Cortex of kidney (tissue), 1 donor: ENCODE measurements around the gene P2RX7.
"Not testable (repeated sequence)": the region's sequence is repeated elsewhere in the genome, so short reads cannot be mapped to it uniquely, and the experiment has no call there.

Source experiments
- DNase-seq: peaks from one replicate; lab custom pipeline; 2025; lab: John Stamatoyannopoulos, UW

The P2RX7 gene

GRCh38 chr12:121135320-121135719 is 2.6 kb downstream of the P2RX7 start:
- DNase-seq: no peak

GRCh38 chr12:121137512-121137911 is 4.8 kb downstream of the P2RX7 start:
- no peak for DNase-seq

DNA sequence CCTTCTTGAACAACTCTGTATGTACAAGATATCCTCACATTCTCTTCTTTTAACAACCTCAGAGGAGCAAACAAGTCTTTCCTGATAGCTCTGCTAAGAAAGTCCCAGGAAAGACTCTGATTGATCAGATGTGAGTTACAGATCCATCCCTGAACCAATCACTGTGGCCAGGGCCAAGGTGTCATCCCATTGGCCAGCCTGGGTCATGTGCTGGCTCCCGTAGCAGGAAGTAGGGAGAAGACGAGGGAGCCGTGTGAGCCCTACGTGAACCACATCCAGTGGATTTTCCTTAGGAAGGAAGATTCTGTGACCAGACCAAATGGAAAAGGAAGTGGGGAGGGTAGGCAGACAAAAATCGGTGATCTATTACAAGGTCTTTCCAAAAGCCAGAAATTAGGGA is 5.6 kb downstream of the P2RX7 start:
- DNase-seq: no peak

- DNase-seq: no peak
These were observed 6.6 kb downstream of the P2RX7 start for GRCh38 chr12:121139286-121139685.

DNA sequence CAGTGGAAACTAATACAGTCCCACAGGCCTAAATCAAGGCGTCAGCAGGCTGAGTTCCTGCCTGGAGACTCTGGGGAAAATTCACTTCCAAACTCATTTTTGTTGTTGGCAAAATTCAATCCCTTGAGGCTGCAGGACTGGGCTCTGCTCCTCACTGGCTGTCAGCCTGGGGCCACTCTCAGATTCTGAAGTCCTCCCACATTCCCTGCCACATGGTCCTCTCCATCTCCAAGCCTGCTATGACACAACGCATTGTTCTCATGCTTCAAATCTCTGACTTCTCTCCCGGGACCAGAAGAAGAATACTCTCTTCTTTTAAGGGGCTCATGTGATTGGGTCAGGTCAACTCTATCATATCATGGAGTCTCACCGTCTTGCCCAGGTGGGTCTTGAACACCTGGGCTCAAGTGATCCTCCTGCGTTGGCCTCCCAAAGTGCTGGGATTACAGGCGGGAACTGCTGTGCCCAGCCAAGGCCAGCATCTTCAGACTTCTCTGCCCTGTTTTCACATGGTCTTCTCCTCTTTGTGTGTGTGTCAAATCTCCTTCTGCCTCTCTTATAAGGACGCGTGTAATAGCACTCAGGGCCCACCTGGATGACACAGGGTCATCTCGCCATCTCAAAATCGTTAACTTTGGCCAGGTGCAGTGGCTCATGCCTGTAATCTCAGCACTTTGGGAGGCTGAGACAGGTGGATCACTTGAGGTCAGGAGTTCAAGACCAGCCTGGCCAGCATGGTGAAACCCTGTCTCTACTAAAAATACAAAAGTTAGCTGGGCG is 9.7 kb downstream of the P2RX7 start:
- DNase-seq: no peak

DNA sequence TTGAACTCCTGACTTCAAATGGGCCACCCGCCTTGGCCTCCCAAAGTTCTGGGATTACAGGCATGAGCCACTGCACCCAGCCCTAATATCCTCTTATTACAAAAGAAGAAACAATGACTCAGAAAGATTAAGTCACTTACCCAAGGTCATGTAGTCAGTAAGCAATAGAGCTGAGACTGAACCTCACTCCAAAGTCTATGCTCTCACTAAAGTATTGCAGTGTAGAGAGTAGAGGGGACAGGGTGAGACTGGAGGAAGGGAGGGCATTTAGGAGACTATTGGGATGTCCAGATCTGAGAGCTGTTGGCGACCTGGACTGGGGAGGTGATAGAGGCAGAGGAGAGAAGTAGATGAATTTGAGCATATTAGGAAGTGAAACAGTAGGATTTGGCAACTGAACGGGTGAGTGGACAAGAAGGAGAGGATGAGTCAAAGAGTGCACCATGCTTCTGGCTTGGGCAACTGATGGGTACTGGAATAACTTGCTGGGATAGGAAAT is 11.8 kb downstream of the P2RX7 start:
- no peak for DNase-seq

DNA sequence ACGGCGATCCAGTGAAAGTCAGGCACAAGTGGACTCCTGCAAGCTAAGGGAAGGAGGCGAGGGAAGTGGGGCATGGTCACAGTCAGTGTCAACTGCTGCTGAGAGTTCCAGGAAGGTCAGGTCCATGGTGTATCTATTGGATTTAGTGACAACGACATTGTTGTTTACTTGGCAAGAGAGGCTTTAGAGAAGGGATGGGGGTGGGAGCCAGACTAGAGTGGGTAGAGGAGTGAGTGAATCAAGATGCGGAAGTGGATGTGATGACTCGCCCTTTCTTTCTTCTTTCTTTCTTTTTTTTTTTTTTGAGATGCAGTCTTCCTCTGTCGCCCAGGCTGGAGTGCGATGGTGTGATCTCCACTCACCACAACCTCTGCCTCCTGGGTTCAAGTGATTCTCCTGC is 12.5 kb downstream of the P2RX7 start:
- DNase-seq: no peak

- DNase-seq: not testable (repeated sequence)
These were observed 16.6 kb downstream of the P2RX7 start for GRCh38 chr12:121149289-121149688.

DNA sequence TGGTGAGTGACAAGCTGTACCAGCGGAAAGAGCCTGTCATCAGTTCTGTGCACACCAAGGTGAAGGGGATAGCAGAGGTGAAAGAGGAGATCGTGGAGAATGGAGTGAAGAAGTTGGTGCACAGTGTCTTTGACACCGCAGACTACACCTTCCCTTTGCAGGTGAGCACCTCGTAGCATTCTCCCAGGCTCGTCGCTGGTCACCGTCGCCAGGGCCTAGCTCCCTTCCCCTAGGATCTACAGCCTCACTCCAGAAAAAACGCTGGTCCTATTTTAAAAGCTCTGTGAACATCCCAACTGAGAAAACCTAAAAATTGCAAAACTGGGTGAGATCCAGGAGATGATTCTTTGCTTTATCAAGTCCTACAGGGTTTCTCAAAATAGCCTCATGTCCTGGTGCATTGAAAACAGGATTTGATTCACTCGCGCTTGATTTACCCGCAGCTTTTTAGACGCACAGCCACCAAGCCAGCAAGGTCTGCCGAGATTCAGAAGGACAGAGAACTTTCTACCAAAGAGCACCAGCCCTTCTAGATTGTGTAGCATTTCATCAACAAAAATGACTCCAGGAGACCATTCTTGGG is 22.2 kb downstream of the P2RX7 start:
- DNase-seq: no peak

DNA sequence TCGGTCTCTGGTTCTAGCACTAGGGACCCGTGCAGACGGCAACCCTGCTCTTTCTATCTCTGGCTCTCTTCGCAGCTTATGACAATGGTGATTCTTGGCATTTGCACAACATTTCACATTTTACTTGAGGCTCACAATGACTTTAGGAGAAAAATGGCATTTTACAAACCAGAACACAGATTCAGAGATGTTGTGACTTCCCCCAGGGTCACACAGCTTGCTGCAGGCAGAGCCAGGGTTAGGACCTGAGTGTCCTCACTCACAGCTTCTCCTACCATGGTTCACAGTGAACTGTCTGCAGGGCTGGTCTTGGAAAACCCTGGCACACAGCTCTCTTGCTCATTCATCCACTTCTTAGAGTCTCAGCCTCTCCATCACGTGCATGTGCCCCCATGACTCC is 23.7 kb downstream of the P2RX7 start:
- no peak for DNase-seq

DNA sequence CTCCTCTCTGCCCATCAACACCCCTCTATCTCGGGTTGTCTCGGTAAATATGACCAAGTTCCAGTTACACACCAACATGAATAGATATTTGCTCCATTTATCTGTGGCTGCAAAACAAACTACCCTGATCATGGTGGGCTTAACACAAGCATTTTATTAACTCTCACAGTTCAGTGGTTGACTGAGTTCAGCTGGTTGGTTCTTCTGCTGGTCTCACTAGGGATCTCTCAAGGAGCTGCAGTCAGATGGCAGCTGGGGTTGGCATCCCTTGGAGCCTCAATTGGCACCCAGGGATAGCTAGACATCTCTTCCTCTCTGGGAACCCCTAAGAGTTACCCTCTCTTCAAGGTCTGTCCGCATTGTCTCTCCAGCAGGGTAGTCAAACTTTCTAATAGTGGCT is 25.4 kb downstream of the P2RX7 start:
- no peak for DNase-seq

DNA sequence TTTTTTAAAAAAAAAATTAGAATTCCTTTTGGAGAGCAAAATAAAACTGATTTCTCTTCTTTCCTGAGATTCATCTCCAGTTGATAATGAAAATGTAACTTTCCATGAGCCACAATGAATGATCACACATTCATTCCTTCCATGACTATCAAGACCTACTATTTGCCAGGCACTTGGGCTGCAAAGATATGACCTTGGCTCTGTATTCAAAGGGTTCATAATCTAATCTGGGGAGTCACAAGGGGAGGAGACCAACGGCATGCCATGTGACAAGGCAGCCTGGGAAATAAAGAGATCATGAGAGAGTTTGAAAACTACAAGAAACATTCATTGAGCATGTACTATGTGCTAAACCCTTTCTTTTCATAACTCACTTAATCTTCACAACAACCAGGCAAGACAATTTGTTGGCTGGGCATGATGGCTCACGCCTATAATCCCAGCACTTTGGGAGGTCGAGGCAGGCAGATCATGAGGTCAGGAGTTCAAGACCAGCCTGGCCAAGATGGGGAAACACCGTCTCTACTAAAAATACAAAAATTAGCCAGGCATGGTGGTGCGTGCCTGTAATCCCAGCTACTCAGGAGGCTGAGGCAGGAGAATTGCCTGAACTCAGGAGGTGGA is 26.2 kb downstream of the P2RX7 start:
- DNase-seq: not testable (repeated sequence)

DNA sequence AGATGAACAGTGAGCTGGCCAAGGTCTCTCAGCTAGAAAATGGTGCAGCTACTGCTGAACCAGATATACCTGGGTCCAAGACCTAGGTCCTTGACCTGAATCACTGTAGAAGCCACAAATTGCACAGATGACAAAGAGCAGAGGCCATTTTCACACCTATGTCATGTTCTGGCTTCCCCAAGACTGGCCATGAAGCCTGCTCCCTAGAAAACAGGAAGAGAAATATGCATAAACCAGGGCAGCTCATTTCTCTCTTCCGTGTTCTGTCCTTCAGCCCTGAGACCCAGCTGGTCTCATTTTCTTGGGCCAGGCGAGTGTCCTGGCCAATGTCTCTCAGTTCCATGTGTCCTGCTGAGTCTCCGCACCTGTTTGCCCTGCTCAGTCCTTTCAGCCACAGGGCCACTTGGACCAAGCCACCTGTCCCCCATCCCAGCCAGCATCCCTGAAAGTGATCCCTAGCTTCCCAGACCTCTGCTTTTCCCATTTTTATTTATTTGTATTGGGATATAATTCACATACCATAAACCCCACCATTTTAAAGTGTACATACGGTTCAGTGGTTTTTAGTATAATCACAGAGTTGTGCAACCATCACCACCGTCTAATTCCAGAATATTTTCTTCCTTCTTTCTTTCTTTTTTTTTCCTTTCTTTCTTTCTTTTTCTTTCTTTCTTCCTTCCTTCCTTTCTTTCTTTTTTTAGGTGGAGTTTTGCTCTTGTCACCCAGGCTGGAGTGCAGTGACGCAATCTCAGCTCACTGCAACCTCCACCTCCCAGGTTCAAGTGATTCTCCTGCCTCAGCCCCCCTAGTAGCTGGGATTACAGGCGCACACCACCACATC is 27.0 kb downstream of the P2RX7 start:
- no peak for DNase-seq

DNA sequence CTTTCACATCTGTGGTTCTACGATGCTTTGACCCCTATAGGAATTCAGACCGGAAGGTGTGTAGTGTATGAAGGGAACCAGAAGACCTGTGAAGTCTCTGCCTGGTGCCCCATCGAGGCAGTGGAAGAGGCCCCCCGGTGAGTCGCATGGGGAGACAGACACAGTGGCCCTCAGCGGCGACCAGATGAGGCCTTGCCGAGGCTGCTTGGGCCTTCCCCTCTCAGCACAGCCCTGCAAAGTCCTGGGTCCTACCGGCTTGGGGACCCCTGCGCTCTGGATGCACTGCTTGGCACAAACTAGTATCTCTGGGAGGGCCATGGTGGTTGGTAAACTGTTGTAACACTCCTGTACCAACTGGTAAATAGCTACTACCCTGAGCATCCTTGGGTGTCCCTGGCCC is 29.7 kb downstream of the P2RX7 start:
- DNase-seq: no peak

DNA sequence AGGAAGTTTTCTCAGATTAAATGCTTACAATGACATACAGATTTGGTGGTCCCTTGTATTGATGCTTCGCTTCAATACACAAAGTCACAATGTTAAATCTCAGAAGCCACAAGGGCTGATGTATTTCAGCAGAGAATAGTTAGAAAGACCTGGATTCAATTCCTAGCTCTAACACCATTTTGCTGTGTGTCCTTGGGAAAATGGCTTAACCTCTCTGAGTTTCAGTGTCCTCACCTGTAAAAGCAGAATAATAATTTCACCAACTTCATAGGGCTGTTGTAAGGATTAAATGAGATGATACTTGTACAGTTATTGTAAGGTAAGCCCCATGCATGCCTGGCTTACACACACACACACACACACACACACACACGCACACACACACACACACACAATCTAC is 30.3 kb downstream of the P2RX7 start:
- no peak for DNase-seq

DNA sequence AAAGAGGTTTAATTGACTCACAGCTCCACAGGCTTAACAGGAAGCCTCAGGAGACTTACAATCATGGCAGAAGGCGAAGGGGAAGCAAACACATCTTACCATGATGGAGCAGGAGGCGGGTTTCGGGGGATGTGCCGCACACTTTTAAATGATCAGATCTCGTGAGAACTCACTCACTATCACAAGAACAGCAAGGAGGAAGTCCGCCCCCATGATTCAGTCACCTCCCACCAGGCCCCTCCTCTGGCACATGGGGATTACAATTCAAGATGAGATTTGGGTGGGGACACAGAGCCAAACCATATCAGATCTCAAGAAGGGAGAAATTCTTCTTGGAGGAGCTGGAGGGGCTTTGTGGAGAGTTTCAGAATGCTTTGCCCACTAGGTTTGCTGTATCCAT is 32.2 kb downstream of the P2RX7 start:
- not testable (repeated sequence) for DNase-seq

DNA sequence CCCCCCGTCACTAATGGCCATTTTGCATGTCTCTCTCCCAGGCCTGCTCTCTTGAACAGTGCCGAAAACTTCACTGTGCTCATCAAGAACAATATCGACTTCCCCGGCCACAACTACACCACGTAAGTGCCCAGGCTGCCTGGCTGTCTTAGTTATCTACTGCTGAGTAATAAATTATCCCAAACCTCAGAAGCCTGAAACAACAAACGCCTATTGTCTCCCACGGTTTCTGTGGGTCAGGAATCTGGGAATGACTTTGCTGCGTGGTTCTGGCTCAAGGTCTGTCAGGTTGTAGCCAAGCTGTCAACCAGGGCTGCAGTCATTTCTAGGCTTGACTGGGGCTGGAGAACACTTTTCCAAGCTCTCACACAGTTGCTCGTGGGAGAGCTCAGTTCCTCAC is 32.6 kb downstream of the P2RX7 start:
- no peak for DNase-seq

GRCh38 chr12:121166356-121166755 is 33.7 kb downstream of the P2RX7 start:
- no peak for DNase-seq

DNA sequence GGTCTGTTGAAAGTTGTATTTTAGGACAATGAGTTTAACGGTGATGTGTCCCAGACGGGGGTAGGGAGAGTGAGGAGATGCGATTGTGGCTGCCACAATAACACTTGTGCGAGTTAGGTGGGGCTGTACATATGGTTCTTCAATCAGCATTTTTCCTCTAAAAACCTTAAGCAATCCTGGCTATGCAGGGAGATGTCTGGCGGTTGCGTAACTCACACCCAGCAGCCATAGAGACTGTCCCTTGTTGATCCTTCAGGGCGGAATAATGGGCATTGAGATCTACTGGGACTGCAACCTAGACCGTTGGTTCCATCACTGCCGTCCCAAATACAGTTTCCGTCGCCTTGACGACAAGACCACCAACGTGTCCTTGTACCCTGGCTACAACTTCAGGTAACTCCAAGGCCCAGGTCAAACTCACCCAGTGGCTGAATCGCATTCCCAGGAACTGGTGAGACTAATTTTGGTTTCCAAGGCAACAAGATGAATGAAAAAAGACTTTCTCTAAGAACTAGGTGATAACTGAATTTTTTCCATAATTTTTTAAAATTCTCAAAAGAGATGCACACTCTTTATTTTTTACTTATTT is 34.6 kb downstream of the P2RX7 start:
- no peak for DNase-seq

DNA sequence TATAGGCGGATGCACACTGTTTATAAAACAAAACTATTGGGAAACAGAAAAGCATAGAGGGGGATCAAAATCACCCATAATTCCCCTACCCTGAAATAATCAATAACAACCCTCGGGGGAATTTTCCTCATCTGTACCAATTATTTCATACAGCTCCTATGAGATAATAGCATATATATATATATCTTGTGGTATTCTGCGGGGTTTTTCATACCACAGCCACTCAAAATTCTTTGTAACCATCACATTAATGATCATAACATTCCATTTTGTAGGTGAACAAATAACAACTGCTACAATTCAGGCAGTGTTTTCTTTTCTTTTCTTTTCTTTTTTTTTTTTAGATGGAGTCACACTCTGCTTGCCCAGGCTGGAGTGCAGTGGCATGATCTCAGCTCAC is 35.3 kb downstream of the P2RX7 start:
- DNase-seq: no peak

- DNase-seq: no peak
These were observed 37.5 kb downstream of the P2RX7 start for GRCh38 chr12:121170151-121170550.
